Measurements from ENCODE around the gene CBFA2T2.
"Not testable (repeated sequence)": the region's sequence is repeated elsewhere in the genome, so short reads cannot be mapped to it uniquely, and the experiment has no call there.

Gene CBFA2T2

GRCh38 chr20:33463332-33464101 is 26.4 kb upstream of the CBFA2T2 start:
- no peak overlapping the region for H3K4me3 ChIP-seq (replicated peaks; ENCODE audit: low read depth, low read length)
- DNase-seq (ENCODE audit: extremely low read depth, low read depth): no peak
- TF ChIP-seq CTCF (IDR thresholded peaks at IDR 0.05; ENCODE audit: low read depth, low read length, missing control alignments): no peak

- H3K4me3 ChIP-seq (replicated peaks; ENCODE audit: low read depth, low read length); DNase-seq (ENCODE audit: extremely low read depth, low read depth): not testable (repeated sequence)
Measured at GRCh38 chr20:33464759-33465158, 25.1 kb upstream of the CBFA2T2 start.

- H3K4me3 ChIP-seq (replicated peaks; ENCODE audit: low read depth, low read length): no peak overlapping the region
- TF ChIP-seq CTCF (IDR thresholded peaks at IDR 0.05; ENCODE audit: low read depth, low read length, missing control alignments): no peak
- no peak for DNase-seq (ENCODE audit: extremely low read depth, low read depth)
Measured at GRCh38 chr20:33465481-33466302, 24.2 kb upstream of the CBFA2T2 start.

- no peak for DNase-seq (ENCODE audit: extremely low read depth, low read depth)
- TF ChIP-seq CTCF (IDR thresholded peaks at IDR 0.05; ENCODE audit: low read depth, low read length, missing control alignments): no peak
- H3K4me3 ChIP-seq (replicated peaks; ENCODE audit: low read depth, low read length): no peak overlapping the region
Measured at GRCh38 chr20:33466303-33466646, 23.6 kb upstream of the CBFA2T2 start.

- no peak for DNase-seq (ENCODE audit: extremely low read depth, low read depth)
- TF ChIP-seq CTCF (IDR thresholded peaks at IDR 0.05; ENCODE audit: low read depth, low read length, missing control alignments): no peak
- no peak overlapping the region for H3K4me3 ChIP-seq (replicated peaks; ENCODE audit: low read depth, low read length)
Measured at GRCh38 chr20:33470457-33470856, 19.4 kb upstream of the CBFA2T2 start.

GRCh38 chr20:33470866-33471265 is 19.0 kb upstream of the CBFA2T2 start:
- DNase-seq (ENCODE audit: extremely low read depth, low read depth): no peak
- no peak overlapping the region for H3K4me3 ChIP-seq (replicated peaks; ENCODE audit: low read depth, low read length)
- no peak for TF ChIP-seq CTCF (IDR thresholded peaks at IDR 0.05; ENCODE audit: low read depth, low read length, missing control alignments)

- no peak for TF ChIP-seq CTCF (IDR thresholded peaks at IDR 0.05; ENCODE audit: low read depth, low read length, missing control alignments)
- DNase-seq (ENCODE audit: extremely low read depth, low read depth): no peak
- H3K4me3 ChIP-seq (replicated peaks; ENCODE audit: low read depth, low read length): no peak overlapping the region
Measured at GRCh38 chr20:33472868-33473435, 16.9 kb upstream of the CBFA2T2 start.

Measured in HFF-Myc (cell line).